ENCODE data around the gene MTUS2. TPM values are rescaled to one million over a fixed set of nuclear protein-coding genes. Genes with fewer than 3 reads are reported as not detected.

MTUS2 gene
- total RNA-seq, 1 donor from 2014 or later: 0.67 TPM

DNA sequence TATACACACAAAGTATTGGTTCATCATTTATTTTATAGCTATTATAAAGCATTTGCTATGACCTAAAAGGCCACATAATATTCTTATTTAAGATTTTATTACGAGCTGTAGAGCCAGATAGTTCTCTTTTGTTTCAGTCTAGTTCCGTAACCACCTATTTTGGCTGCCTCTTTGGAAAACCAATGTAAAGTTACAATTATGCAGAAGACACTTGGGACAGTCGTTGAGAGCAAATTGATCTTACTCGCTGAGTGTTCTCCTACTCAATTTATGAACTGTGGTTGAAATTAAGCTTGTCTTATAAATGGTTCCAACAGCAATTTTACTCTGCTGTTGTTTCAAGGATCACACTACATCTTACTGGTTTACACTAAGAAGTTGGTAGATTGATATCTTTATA lies 653.0 kb downstream of the MTUS2 start:
- no peak for DNase-seq (ENCODE audit: low spot score)
- Histone ChIP-seq H3K4me1 (no peaks in the 10 kb centered on the region), H3K27me3 (no peaks in the 10 kb centered on the region), H3K4me2 (no peak overlapping the region), H3K36me3 (no peaks in the 10 kb centered on the region), H3K4me3 (no peak overlapping the region), H3K27ac (no peak overlapping the region), H3K9ac (no peak overlapping the region), H3K79me2 (ENCODE audit: low read depth) (no peaks in the 10 kb centered on the region), H3K9me3 (ENCODE audit: low read depth) (no peaks in the 10 kb centered on the region), H4K20me1 (ENCODE audit: low read depth) (no peaks in the 10 kb centered on the region), H3F3A (ENCODE audit: low read depth) (no peaks in the 10 kb centered on the region), H2AFZ (replicated peaks) (no peak overlapping the region)
- H3K27ac Mint-ChIP-seq: no peak overlapping the region
- H3K36me3 Mint-ChIP-seq: no peaks in the 10 kb centered on the region
- TF ChIP-seq EZH2phosphoT487 (IDR thresholded peaks at IDR 0.05) (no peak), EZH2 (IDR thresholded peaks at IDR 0.05) (no peak)
- H3K27me3 Mint-ChIP-seq (ENCODE audit: insufficient read depth, low read depth): peaks cover 3% of the 10 kb centered on the region
- no peak overlapping the region for H3K4me3 Mint-ChIP-seq
- no peaks in the 10 kb centered on the region for H3K9me3 Mint-ChIP-seq
- H3K4me1 Mint-ChIP-seq: no peaks in the 10 kb centered on the region

DNA sequence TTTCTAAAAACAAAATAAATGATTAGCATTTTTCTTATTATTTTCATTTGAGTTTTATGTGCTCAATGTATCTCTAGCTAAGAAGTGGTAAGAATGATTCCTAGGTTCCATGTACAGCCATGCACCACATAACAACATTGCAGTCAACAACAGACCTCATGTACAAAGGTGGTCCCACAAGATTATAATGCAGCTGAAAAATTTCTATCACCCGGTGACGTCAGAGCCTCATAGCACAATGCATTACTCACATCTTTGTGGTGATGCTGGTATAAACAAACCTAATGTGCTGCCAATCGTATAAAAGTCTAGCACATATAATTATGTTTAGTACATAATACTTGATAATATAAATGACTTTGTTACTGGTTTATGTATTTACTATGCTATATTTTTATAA lies 654.9 kb downstream of the MTUS2 start:
- H3K27ac Mint-ChIP-seq: no peak overlapping the region
- no peaks in the 10 kb centered on the region for H3F3A ChIP-seq (ENCODE audit: low read depth)
- H2AFZ ChIP-seq (replicated peaks): no peak overlapping the region
- no peak for DNase-seq (ENCODE audit: low spot score)
- H3K4me1 ChIP-seq: no peaks in the 10 kb centered on the region
- no peak overlapping the region for H3K4me3 ChIP-seq
- H3K9me3 ChIP-seq (ENCODE audit: low read depth): no peaks in the 10 kb centered on the region
- no peak overlapping the region for H3K4me3 Mint-ChIP-seq
- no peaks in the 10 kb centered on the region for H3K9me3 Mint-ChIP-seq
- TF ChIP-seq EZH2 (IDR thresholded peaks at IDR 0.05): no peak
- TF ChIP-seq EZH2phosphoT487 (IDR thresholded peaks at IDR 0.05): no peak
- TF ChIP-seq, protein P1, sequence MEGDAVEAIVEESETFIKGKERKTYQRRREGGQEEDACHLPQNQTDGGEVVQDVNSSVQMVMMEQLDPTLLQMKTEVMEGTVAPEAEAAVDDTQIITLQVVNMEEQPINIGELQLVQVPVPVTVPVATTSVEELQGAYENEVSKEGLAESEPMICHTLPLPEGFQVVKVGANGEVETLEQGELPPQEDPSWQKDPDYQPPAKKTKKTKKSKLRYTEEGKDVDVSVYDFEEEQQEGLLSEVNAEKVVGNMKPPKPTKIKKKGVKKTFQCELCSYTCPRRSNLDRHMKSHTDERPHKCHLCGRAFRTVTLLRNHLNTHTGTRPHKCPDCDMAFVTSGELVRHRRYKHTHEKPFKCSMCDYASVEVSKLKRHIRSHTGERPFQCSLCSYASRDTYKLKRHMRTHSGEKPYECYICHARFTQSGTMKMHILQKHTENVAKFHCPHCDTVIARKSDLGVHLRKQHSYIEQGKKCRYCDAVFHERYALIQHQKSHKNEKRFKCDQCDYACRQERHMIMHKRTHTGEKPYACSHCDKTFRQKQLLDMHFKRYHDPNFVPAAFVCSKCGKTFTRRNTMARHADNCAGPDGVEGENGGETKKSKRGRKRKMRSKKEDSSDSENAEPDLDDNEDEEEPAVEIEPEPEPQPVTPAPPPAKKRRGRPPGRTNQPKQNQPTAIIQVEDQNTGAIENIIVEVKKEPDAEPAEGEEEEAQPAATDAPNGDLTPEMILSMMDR (IDR thresholded peaks at IDR 0.05): no peak
- H3K27ac ChIP-seq: no peak overlapping the region
- H3K36me3 Mint-ChIP-seq: no peaks in the 10 kb centered on the region
- no peak overlapping the region for H3K9ac ChIP-seq
- no peaks in the 10 kb centered on the region for H4K20me1 ChIP-seq (ENCODE audit: low read depth)
- H3K27me3 ChIP-seq: no peaks in the 10 kb centered on the region
- H3K27me3 Mint-ChIP-seq (ENCODE audit: insufficient read depth, low read depth): peaks cover 5% of the 10 kb centered on the region
- H3K4me2 ChIP-seq: no peak overlapping the region
- H3K36me3 ChIP-seq: no peaks in the 10 kb centered on the region
- H3K79me2 ChIP-seq (ENCODE audit: low read depth): no peaks in the 10 kb centered on the region
- H3K4me1 Mint-ChIP-seq: no peaks in the 10 kb centered on the region

DNA sequence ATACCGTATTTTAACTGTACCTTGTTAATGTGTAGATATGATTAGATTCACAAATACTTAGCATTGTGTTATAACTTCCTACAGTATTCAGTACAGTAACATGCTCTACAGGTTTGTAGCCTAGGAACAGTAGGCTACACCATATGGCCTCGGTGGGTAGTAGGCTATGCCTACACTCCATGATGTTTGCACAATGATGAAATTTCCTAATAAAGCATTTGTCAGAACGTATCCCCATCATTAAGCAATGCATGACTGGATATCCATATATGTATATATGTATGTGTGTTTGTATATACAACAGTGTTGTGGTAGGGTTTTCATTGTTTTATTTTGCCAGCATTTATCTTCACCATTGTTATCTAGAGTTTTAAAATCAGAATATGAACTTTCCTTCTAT lies 655.9 kb downstream of the MTUS2 start:
- H3K4me3 Mint-ChIP-seq: no peak overlapping the region
- Histone ChIP-seq H3F3A (ENCODE audit: low read depth) (no peaks in the 10 kb centered on the region), H3K4me1 (no peaks in the 10 kb centered on the region), H3K27me3 (no peaks in the 10 kb centered on the region), H3K9me3 (ENCODE audit: low read depth) (no peaks in the 10 kb centered on the region), H3K9ac (no peak overlapping the region), H3K4me3 (no peak overlapping the region), H2AFZ (replicated peaks) (no peak overlapping the region), H3K27ac (no peak overlapping the region), H3K4me2 (no peak overlapping the region), H3K36me3 (no peaks in the 10 kb centered on the region), H3K79me2 (ENCODE audit: low read depth) (no peaks in the 10 kb centered on the region), H4K20me1 (ENCODE audit: low read depth) (no peaks in the 10 kb centered on the region)
- no peaks in the 10 kb centered on the region for H3K9me3 Mint-ChIP-seq
- no peak overlapping the region for H3K27ac Mint-ChIP-seq
- no peak for DNase-seq (ENCODE audit: low spot score)
- no peak for TF ChIP-seq EZH2 (IDR thresholded peaks at IDR 0.05)
- TF ChIP-seq EZH2phosphoT487 (IDR thresholded peaks at IDR 0.05): no peak
- TF ChIP-seq, protein P1 (IDR thresholded peaks at IDR 0.05): no peak
- H3K27me3 Mint-ChIP-seq (ENCODE audit: insufficient read depth, low read depth): peaks cover 9% of the 10 kb centered on the region
- H3K36me3 Mint-ChIP-seq: no peaks in the 10 kb centered on the region
- H3K4me1 Mint-ChIP-seq: peaks cover 2% of the 10 kb centered on the region

DNA sequence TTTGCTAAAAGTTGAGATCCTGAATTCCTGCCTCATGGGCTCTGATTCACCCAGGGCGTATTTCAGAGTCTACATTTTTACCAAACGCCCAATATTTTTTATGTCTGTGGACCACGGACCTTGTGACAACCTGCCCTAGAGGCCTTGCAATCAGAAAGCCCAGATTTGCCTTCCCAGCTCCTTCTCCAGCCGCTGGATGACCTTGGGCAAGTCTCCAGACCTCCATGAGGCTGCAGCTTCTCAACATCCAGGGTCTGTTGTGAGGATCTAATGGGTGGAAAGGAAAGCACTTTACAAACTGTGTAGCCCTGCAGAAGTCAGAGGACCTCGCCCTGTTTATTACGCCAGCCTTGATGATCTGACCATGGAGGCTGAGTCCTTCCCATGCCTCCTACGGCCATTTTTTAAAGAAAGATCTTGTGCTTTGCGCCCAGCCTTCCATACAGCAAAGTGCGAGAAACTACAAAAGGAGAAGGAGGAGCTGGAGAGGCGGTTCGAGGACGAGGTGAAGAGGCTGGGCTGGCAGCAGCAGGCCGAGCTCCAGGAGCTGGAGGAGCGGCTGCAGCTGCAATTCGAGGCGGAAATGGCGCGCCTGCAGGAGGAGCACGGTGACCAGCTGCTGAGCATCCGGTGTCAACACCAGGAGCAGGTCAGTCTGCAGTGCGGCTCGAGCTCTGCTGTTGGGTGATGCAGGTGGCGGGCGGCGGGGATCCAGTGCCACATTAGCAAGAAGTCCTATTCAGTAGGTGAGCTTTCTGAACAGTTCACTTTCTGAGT lies 659.8 kb downstream of the MTUS2 start:
- Mint-ChIP-seq H3K27me3 (ENCODE audit: insufficient read depth, low read depth) (peaks cover 9% of the 10 kb centered on the region), H3K4me1 (peaks cover 19% of the 10 kb centered on the region), H3K27ac (no peak overlapping the region), H3K4me3 (no peak overlapping the region), H3K9me3 (no peaks in the 10 kb centered on the region), H3K36me3 (no peaks in the 10 kb centered on the region)
- peaks cover 13% of the 10 kb centered on the region for H3F3A ChIP-seq (ENCODE audit: low read depth)
- peaks cover 17% of the 10 kb centered on the region for H3K4me1 ChIP-seq
- H3K4me2 ChIP-seq: no peak overlapping the region
- H3K36me3 ChIP-seq: no peaks in the 10 kb centered on the region
- H3K9me3 ChIP-seq (ENCODE audit: low read depth): no peaks in the 10 kb centered on the region
- H3K27me3 ChIP-seq: no peaks in the 10 kb centered on the region
- TF ChIP-seq EZH2phosphoT487 (IDR thresholded peaks at IDR 0.05): no peak
- TF ChIP-seq EZH2 (IDR thresholded peaks at IDR 0.05): no peak
- TF ChIP-seq, protein P1 (IDR thresholded peaks at IDR 0.05): no peak
- H3K27ac ChIP-seq: no peak overlapping the region
- H4K20me1 ChIP-seq (ENCODE audit: low read depth): no peaks in the 10 kb centered on the region
- no peak overlapping the region for H2AFZ ChIP-seq (replicated peaks)
- peak; percentile 16 for DNase-seq (ENCODE audit: low spot score)
- no peak overlapping the region for H3K4me3 ChIP-seq
- H3K9ac ChIP-seq: no peak overlapping the region
- no peaks in the 10 kb centered on the region for H3K79me2 ChIP-seq (ENCODE audit: low read depth)

All from neural progenitor cell (in vitro differentiated cells).